ENCODE results near the gene DESI2.

The DESI2 gene

GRCh38 chr1:244755673-244756072, 102.7 kb downstream of the DESI2 start:
- DNase-seq (ENCODE audit: low spot score) = no peak

GRCh38 chr1:244757091-244757939, 104.4 kb downstream of the DESI2 start:
- no peak for DNase-seq (ENCODE audit: low spot score)

Data from hematopoietic multipotent progenitor cell treated with erythropoietin and hydrocortisone succinate and interleukin-3 and kit ligand, for 15 days (in vitro differentiated cells).